Measurements from ENCODE around the gene DNAJC10.

DNAJC10 gene

GRCh38 chr2:182754231-182754630 is 38.2 kb downstream of the DNAJC10 start:
- peaks cover 91% of the 10 kb centered on the region for H3K36me3 ChIP-seq (ENCODE audit: insufficient read depth, low read length)
- no peak for TF ChIP-seq EZH2 (IDR thresholded peaks at IDR 0.05; ENCODE audit: borderline replicate concordance, low read length)
- TF ChIP-seq, protein P1, sequence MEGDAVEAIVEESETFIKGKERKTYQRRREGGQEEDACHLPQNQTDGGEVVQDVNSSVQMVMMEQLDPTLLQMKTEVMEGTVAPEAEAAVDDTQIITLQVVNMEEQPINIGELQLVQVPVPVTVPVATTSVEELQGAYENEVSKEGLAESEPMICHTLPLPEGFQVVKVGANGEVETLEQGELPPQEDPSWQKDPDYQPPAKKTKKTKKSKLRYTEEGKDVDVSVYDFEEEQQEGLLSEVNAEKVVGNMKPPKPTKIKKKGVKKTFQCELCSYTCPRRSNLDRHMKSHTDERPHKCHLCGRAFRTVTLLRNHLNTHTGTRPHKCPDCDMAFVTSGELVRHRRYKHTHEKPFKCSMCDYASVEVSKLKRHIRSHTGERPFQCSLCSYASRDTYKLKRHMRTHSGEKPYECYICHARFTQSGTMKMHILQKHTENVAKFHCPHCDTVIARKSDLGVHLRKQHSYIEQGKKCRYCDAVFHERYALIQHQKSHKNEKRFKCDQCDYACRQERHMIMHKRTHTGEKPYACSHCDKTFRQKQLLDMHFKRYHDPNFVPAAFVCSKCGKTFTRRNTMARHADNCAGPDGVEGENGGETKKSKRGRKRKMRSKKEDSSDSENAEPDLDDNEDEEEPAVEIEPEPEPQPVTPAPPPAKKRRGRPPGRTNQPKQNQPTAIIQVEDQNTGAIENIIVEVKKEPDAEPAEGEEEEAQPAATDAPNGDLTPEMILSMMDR (IDR thresholded peaks at IDR 0.05; ENCODE audit: low read length): no peak

DNA sequence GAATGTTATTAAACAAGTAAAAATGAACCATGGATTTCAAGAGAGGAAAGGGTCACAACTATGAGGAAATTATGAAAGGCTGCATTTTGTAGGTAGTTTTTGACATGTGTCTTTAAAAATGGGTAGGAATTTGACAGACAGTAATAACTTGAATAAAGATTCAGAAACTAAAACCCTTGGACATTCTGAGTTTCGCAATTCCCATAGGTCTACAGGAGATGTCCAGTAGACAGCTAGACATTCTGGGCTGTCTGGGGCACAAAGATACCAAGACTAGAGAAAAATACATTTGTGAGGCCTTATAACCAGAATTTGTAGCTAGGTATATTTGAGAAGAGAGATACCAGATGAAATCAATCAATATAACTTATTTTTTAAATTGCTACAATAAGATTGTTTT is 42.3 kb downstream of the DNAJC10 start:
- H3K4me1 ChIP-seq (ENCODE audit: insufficient read depth, low read length, severe bottlenecking): no peaks in the 10 kb centered on the region
- no peak overlapping the region for H2AFZ ChIP-seq (ENCODE audit: low read length)
- peaks cover 95% of the 10 kb centered on the region for H3K36me3 ChIP-seq (ENCODE audit: insufficient read depth, low read length)

More at GRCh38 chr2:182754231-182754630, 38.2 kb downstream of the DNAJC10 start:
- Histone ChIP-seq H3K9me2 (ENCODE audit: low read depth, low read length) (no peaks in the 10 kb centered on the region), H3K9me3 (ENCODE audit: low read length) (no peaks in the 10 kb centered on the region), H3K4me2 (ENCODE audit: low read length) (no peak overlapping the region), H3K4me1 (ENCODE audit: insufficient read depth, low read length, severe bottlenecking) (no peaks in the 10 kb centered on the region), H3F3A (ENCODE audit: insufficient read depth, low read length) (no peaks in the 10 kb centered on the region), H3K27me3 (ENCODE audit: insufficient read depth, low read length) (no peaks in the 10 kb centered on the region), H3K4me3 (ENCODE audit: low read depth, low read length, poor library complexity, severe bottlenecking) (no peak overlapping the region), H3K9ac (ENCODE audit: low read length) (no peak overlapping the region), H2AFZ (ENCODE audit: low read length) (no peak overlapping the region), H3K79me2 (ENCODE audit: insufficient read depth, low read length) (no peaks in the 10 kb centered on the region), H3K27ac (ENCODE audit: low read depth, low read length, poor library complexity, severe bottlenecking) (no peak overlapping the region), H4K20me1 (ENCODE audit: insufficient read depth, low read length) (no peaks in the 10 kb centered on the region)

GRCh38 chr2:182761903-182762302 is 45.8 kb downstream of the DNAJC10 start:
- Histone ChIP-seq H3K4me1 (ENCODE audit: insufficient read depth, low read length, severe bottlenecking) (no peaks in the 10 kb centered on the region), H3F3A (ENCODE audit: insufficient read depth, low read length) (no peaks in the 10 kb centered on the region; the same call in 1 of the 2 replicates), H4K20me1 (ENCODE audit: insufficient read depth, low read length) (no peaks in the 10 kb centered on the region), H3K27ac (ENCODE audit: low read depth, low read length, poor library complexity, severe bottlenecking) (no peak overlapping the region), H3K9ac (ENCODE audit: low read length) (no peak overlapping the region), H3K36me3 (ENCODE audit: insufficient read depth, low read length) (peaks cover 96% of the 10 kb centered on the region), H3K27me3 (ENCODE audit: insufficient read depth, low read length) (no peaks in the 10 kb centered on the region), H3K4me3 (ENCODE audit: low read depth, low read length, poor library complexity, severe bottlenecking) (no peak overlapping the region), H3K4me2 (ENCODE audit: low read length) (no peak overlapping the region), H2AFZ (ENCODE audit: low read length) (no peak overlapping the region), H3K79me2 (ENCODE audit: insufficient read depth, low read length) (no peaks in the 10 kb centered on the region), H3K9me3 (ENCODE audit: low read length) (no peaks in the 10 kb centered on the region), H3K9me2 (ENCODE audit: low read depth, low read length) (no peaks in the 10 kb centered on the region)
- TF ChIP-seq, protein P1 (IDR thresholded peaks at IDR 0.05; ENCODE audit: low read length): no peak

More for the DNA sequence above, 42.3 kb downstream of the DNAJC10 start:
- no peaks in the 10 kb centered on the region for H3K27me3 ChIP-seq (ENCODE audit: insufficient read depth, low read length)
- no peak overlapping the region for H3K4me2 ChIP-seq (ENCODE audit: low read length)
- H3F3A ChIP-seq (ENCODE audit: insufficient read depth, low read length): no peaks in the 10 kb centered on the region; the same call in 1 of the 2 replicates
- no peak overlapping the region for H3K9ac ChIP-seq (ENCODE audit: low read length)
- H3K79me2 ChIP-seq (ENCODE audit: insufficient read depth, low read length): no peaks in the 10 kb centered on the region
- TF ChIP-seq, protein P1 (IDR thresholded peaks at IDR 0.05; ENCODE audit: low read length): no peak
- no peak for TF ChIP-seq EZH2 (IDR thresholded peaks at IDR 0.05; ENCODE audit: borderline replicate concordance, low read length)
- H3K9me3 ChIP-seq (ENCODE audit: low read length): no peaks in the 10 kb centered on the region
- H3K9me2 ChIP-seq (ENCODE audit: low read depth, low read length): no peaks in the 10 kb centered on the region
- no peaks in the 10 kb centered on the region for H4K20me1 ChIP-seq (ENCODE audit: insufficient read depth, low read length)
- no peak overlapping the region for H3K27ac ChIP-seq (ENCODE audit: low read depth, low read length, poor library complexity, severe bottlenecking)
- H3K4me3 ChIP-seq (ENCODE audit: low read depth, low read length, poor library complexity, severe bottlenecking): no peak overlapping the region

Data from OCI-LY1 (cell line).